Neural progenitor cell (in vitro differentiated cells): Measurements from ENCODE around the gene THRAP3.

Experiments used
- CTCF ChIP-seq: fragments of 200-600 bp; sonication (generic); IDR thresholded peaks from 2 replicates; pipeline ENCODE4 v1.5.1; 2017; ENCODE audit warnings: antibody characterized with exemption, mild to moderate bottlenecking
- EZH2 ChIP-seq: fragments of 200-600 bp; sonication (generic); IDR thresholded peaks from 2 replicates; pipeline ENCODE4 v1.6.1; 2017; ENCODE audit warnings: antibody characterized with exemption, mild to moderate bottlenecking, moderate library complexity

GRCh38 chr1:36330940-36331339 is 106.7 kb downstream of the THRAP3 start:
- TF ChIP-seq CTCF, result no peak
- no peak for TF ChIP-seq EZH2
